HepG2 (cell line): ENCODE measurements around the gene BID. TPM values are rescaled to one million over a fixed set of nuclear protein-coding genes. Genes with fewer than 3 reads are reported as not detected.

Experiments used
- ASH2L ChIP-seq: fragments of 300-600, 200-600 bp; sonication (generic); IDR thresholded peaks from 2 replicates; pipeline ENCODE4 v1.7.0; 2017; ENCODE audit warnings: low read depth, mild to moderate bottlenecking, moderate library complexity, mixed read lengths, low read length; ENCODE audit not compliant: insufficient read length
- BCL6 ChIP-seq: IDR thresholded peaks from 2 replicates; pipeline ENCODE4 v1.6.1; 2016; ENCODE audit warnings: missing genetic modification reagents, missing compliant biosample characterization
- HIVEP1 ChIP-seq: sonication (generic); formaldehyde crosslinking; IDR thresholded peaks from 2 replicates; pipeline ENCODE4 v1.4.0; 2020; ENCODE audit warnings: mild to moderate bottlenecking, missing genetic modification reagents
- IRX3 ChIP-seq: sonication (generic); formaldehyde crosslinking; IDR thresholded peaks from 2 replicates; pipeline ENCODE4 v1.8.1; 2023; ENCODE audit warnings: mild to moderate bottlenecking, low read depth, missing genetic modification reagents, borderline replicate concordance
- MAZ ChIP-seq, 2 experiments: sonication (generic) in 1 of 2; formaldehyde crosslinking in 1 of 2; IDR thresholded peaks; 2 replicates each; pipeline versions ENCODE4 v1.5.0 to v1.6.1; 2012 to 2020; ENCODE audit warnings: low read depth in 2 of 2, mild to moderate bottlenecking in 2 of 2, borderline replicate concordance in 1 of 2, improper control_type of control experiment in 1 of 2, low read length in 1 of 2, missing genetic modification reagents in 1 of 2, moderate library complexity in 1 of 2
- MYPOP ChIP-seq: sonication (generic); formaldehyde crosslinking; IDR thresholded peaks from 2 replicates; pipeline ENCODE4 v1.8.1; 2023; ENCODE audit warnings: mild to moderate bottlenecking, moderate library complexity, missing genetic modification reagents
- NONO ChIP-seq, 2 experiments: fragments of 450-650 bp in 1 of 2; sonication (generic) in 1 of 2; formaldehyde crosslinking in 1 of 2; IDR thresholded peaks in 1 of 2; conservative IDR thresholded peaks in 1 of 2; 2 replicates each; pipeline versions ENCODE4 v1.6.1 to v1.8.0; 2017 to 2022; ENCODE audit warnings: mild to moderate bottlenecking in 1 of 2, missing genetic modification reagents in 1 of 2, moderate library complexity in 1 of 2
- U2AF1 ChIP-seq: fragments of 200-400 bp; formaldehyde crosslinking; optimal IDR thresholded peaks from 2 replicates; pipeline ENCODE3; 2017; ENCODE audit warnings: mild to moderate bottlenecking, low read depth, low read length
- WIZ ChIP-seq: sonication (generic); formaldehyde crosslinking; IDR thresholded peaks from 2 replicates; pipeline ENCODE4 v1.5.1; 2020; ENCODE audit warnings: mild to moderate bottlenecking, missing genetic modification reagents
- ZNF264 ChIP-seq: sonication (generic); formaldehyde crosslinking; IDR thresholded peaks from 2 replicates; pipeline ENCODE4 v1.4.0; 2020; ENCODE audit warnings: missing genetic modification reagents
- ZNF576 ChIP-seq: sonication (generic); formaldehyde crosslinking; IDR thresholded peaks from 2 replicates; pipeline ENCODE4 v1.4.0; 2020; ENCODE audit warnings: mild to moderate bottlenecking, missing genetic modification reagents
- ZNF589 ChIP-seq: sonication (generic); formaldehyde crosslinking; conservative IDR thresholded peaks from 2 replicates; pipeline ENCODE4 v1.8.0; 2022; ENCODE audit warnings: mild to moderate bottlenecking, moderate library complexity, missing genetic modification reagents
- ZNF720 ChIP-seq: sonication (generic); formaldehyde crosslinking; IDR thresholded peaks from 2 replicates; pipeline ENCODE4 v1.4.0; 2020; ENCODE audit warnings: missing genetic modification reagents
- ZNF841 ChIP-seq: sonication (generic); formaldehyde crosslinking; IDR thresholded peaks from 2 replicates; pipeline ENCODE4 v1.8.1; 2023; ENCODE audit warnings: missing genetic modification reagents, borderline replicate concordance
- ZNF879 ChIP-seq: sonication (generic); formaldehyde crosslinking; IDR thresholded peaks from 2 replicates; pipeline ENCODE4 v1.8.1; 2023; ENCODE audit warnings: missing genetic modification reagents
- ZUFSP ChIP-seq: sonication (generic); formaldehyde crosslinking; IDR thresholded peaks from 2 replicates; pipeline ENCODE4 v1.9.0; 2021; ENCODE audit warnings: missing genetic modification reagents, mild to moderate bottlenecking, borderline replicate concordance
- polyA plus RNA-seq, 8 experiments: library from polyadenylated mRNA; depleted of rRNA in 3 of 8; stranded (reverse) in 7 of 8; unstranded in 1 of 8; fragments of >200 nt; fragmentation: Illumina TruSeq in 4 of 8; extraction: Trizol in 4 of 8; gene quantifications; 2 replicates each; pipeline versions ENCODE4 v1.2.1 to v1.2.3, GENCODE V29; 2011 to 2016; ENCODE audit warnings: low read depth in 4 of 8, missing spikeins in 1 of 8, mixed read lengths in 1 of 8; ENCODE audit not compliant: insufficient read depth in 1 of 8
- total RNA-seq, 5 experiments: library from RNA; depleted of rRNA; stranded (reverse); fragments of >200 nt; fragmentation: Illumina TruSeq; extraction: Trizol; gene quantifications; 2 replicates each; pipeline ENCODE4 v1.2.3, GENCODE V29; 2016; ENCODE audit warnings: low read depth in 1 of 5
- TF ChIP-seq, protein P1 (sequence below): sonication (generic); formaldehyde crosslinking; IDR thresholded peaks from 2 replicates; pipeline ENCODE4 v1.4.0; 2020; ENCODE audit warnings: missing genetic modification reagents
- TF ChIP-seq, protein P2 (sequence below): sonication (generic); formaldehyde crosslinking; IDR thresholded peaks from 2 replicates; pipeline ENCODE4 v1.8.1; 2022; ENCODE audit warnings: low read depth, mild to moderate bottlenecking, missing genetic modification reagents

Gene BID
- total and polyA plus RNA-seq, 2 of the 13 experiments (the other 11 are each of a cell fraction or from before 2014, with no cell fraction given), result 35.3 to 51.7 TPM

GRCh38 chr22:17777005-17777716 is 2.9 kb upstream of the BID start (continued):
- TF ChIP-seq, protein P1, sequence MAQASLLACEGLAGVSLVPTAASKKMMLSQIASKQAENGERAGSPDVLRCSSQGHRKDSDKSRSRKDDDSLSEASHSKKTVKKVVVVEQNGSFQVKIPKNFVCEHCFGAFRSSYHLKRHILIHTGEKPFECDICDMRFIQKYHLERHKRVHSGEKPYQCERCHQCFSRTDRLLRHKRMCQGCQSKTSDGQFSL (CRISPR knock-in tag), result no peak
- TF ChIP-seq MAZ (IDR thresholded peaks at IDR 0.05; ENCODE audit: borderline replicate concordance, low read depth, low read length), result no peak
- TF ChIP-seq MAZ (CRISPR knock-in tag; IDR thresholded peaks at IDR 0.05; ENCODE audit: low read depth), result peak; percentile 58
- TF ChIP-seq ZNF589 (CRISPR knock-in tag), result no peak
- TF ChIP-seq U2AF1, result no peak
- TF ChIP-seq BCL6 (CRISPR knock-in tag), result no peak
- TF ChIP-seq NONO (IDR thresholded peaks at IDR 0.05), result no peak
- TF ChIP-seq NONO (CRISPR knock-in tag; conservative IDR thresholded peaks at IDR 0.05), result peak; percentile 60; the same call in 1 of the 2 replicates
- TF ChIP-seq ZNF576 (CRISPR knock-in tag), result no peak
- TF ChIP-seq, protein P2, sequence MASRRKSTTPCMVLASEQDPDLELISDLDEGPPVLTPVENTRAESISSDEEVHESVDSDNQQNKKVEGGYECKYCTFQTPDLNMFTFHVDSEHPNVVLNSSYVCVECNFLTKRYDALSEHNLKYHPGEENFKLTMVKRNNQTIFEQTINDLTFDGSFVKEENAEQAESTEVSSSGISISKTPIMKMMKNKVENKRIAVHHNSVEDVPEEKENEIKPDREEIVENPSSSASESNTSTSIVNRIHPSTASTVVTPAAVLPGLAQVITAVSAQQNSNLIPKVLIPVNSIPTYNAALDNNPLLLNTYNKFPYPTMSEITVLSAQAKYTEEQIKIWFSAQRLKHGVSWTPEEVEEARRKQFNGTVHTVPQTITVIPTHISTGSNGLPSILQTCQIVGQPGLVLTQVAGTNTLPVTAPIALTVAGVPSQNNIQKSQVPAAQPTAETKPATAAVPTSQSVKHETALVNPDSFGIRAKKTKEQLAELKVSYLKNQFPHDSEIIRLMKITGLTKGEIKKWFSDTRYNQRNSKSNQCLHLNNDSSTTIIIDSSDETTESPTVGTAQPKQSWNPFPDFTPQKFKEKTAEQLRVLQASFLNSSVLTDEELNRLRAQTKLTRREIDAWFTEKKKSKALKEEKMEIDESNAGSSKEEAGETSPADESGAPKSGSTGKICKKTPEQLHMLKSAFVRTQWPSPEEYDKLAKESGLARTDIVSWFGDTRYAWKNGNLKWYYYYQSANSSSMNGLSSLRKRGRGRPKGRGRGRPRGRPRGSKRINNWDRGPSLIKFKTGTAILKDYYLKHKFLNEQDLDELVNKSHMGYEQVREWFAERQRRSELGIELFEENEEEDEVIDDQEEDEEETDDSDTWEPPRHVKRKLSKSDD (CRISPR knock-in tag), result peak; percentile 25; the same call in 1 of the 2 replicates
- no peak for TF ChIP-seq MYPOP (CRISPR knock-in tag)
- TF ChIP-seq ZNF264, result 0 out of 2 replicates have a peak, but pooled peaks have one; percentile 33
- TF ChIP-seq IRX3 (CRISPR knock-in tag), result no peak
- TF ChIP-seq ZNF841 (CRISPR knock-in tag), result no peak
- TF ChIP-seq ZNF720 (CRISPR knock-in tag), result no peak
- TF ChIP-seq ZNF879 (CRISPR knock-in tag), result no peak
- no peak for TF ChIP-seq HIVEP1 (CRISPR knock-in tag)
- TF ChIP-seq WIZ (CRISPR knock-in tag), result no peak
- no peak for TF ChIP-seq ZUFSP (CRISPR knock-in tag)
- TF ChIP-seq ASH2L, result peak; percentile 28
